ENCODE measurements around the gene LRRC17. TPM values are rescaled to one million over a fixed set of nuclear protein-coding genes. Genes with fewer than 3 reads are reported as not detected.

LRRC17 gene
- total and polyA plus RNA-seq, 9 of the 15 experiments (the other 6 are each of a cell fraction or from before 2014, with no cell fraction given): 0.03 to 0.18 (median 0.12) TPM; not detected in 5

DNA sequence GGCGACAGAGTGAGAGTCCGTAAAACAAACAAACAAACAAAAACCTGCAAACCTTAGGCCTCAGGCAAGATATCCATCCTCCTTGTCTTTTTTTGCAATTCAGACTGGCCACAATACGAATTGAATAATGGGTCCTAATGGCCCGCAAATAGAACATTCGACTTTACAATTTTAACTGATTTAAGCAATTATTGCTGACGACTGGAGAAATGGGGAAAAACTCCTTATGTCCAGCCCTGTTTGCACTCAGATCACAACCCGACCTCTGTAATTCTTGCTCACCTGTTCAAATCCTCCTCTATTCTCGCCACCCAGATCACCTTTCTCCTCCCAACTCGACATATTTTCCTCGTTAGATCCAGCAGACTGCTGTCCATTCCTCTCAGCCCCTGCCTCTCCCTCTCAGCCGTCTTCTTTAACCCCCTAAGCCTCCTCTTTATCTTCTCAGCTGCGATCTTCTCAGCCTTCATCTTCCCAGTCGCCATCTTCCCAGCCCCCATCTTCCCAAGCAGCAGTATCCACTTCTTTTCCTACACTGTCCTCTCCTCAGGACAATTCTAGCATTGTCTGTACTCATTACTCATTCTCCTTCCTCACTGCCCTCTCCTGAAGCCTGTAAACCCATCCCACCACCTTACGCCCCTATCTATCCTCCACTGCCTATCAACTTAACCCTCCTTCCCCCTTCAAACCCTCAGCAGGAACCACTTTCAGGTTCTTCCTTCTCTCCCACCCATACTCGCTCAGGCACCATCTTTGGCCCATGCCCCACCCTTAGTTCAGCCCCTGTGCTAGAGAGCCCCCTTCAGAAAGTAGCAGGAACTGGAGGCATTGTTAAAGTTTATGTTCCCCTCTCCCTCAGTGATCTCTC, 61.8 kb downstream of the LRRC17 start (continued):
- TF ChIP-seq POLR2G (IDR thresholded peaks at IDR 0.05; ENCODE audit: low read depth, low read length): 0 out of 2 replicates have a peak, but pooled peaks have one; percentile 20
- TF ChIP-seq NR2C1 (IDR thresholded peaks at IDR 0.05): peak; percentile 23; the same call in 1 of the 2 replicates
- TF ChIP-seq NR2C1 (tag; IDR thresholded peaks at IDR 0.05): no peak
- TF ChIP-seq NFIC (IDR thresholded peaks at IDR 0.05): peak; percentile 63
- no peak for TF ChIP-seq U2AF1 (optimal IDR thresholded peaks at IDR 0.05; ENCODE audit: low read depth, low read length)
- TF ChIP-seq CCAR2 (IDR thresholded peaks at IDR 0.05; ENCODE audit: low read depth, low read length): no peak
- TF ChIP-seq, protein P1, sequence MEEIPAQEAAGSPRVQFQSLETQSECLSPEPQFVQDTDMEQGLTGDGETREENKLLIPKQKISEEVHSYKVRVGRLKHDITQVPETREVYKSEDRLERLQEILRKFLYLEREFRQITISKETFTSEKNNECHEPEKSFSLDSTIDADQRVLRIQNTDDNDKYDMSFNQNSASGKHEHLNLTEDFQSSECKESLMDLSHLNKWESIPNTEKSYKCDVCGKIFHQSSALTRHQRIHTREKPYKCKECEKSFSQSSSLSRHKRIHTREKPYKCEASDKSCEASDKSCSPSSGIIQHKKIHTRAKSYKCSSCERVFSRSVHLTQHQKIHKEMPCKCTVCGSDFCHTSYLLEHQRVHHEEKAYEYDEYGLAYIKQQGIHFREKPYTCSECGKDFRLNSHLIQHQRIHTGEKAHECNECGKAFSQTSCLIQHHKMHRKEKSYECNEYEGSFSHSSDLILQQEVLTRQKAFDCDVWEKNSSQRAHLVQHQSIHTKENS (CRISPR knock-in tag; IDR thresholded peaks at IDR 0.05): no peak
- TF ChIP-seq XRCC3 (IDR thresholded peaks at IDR 0.05): no peak
- no peak for TF ChIP-seq ZNF354B (CRISPR knock-in tag; IDR thresholded peaks at IDR 0.05)
- 0 out of 2 replicates have a peak, but pooled peaks have one; percentile 13 for TF ChIP-seq KAT8 (IDR thresholded peaks at IDR 0.05; ENCODE audit: low read depth)
- TF ChIP-seq, protein P2, sequence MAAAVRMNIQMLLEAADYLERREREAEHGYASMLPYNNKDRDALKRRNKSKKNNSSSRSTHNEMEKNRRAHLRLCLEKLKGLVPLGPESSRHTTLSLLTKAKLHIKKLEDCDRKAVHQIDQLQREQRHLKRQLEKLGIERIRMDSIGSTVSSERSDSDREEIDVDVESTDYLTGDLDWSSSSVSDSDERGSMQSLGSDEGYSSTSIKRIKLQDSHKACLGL (CRISPR knock-in tag; IDR thresholded peaks at IDR 0.05; ENCODE audit: borderline replicate concordance, poor library complexity, severe bottlenecking): no peak
- TF ChIP-seq LARP7 (IDR thresholded peaks at IDR 0.05): peak; percentile 98
- no peak for TF ChIP-seq NUFIP1 (IDR thresholded peaks at IDR 0.05; ENCODE audit: partially characterized antibody)
- TF ChIP-seq, protein P3, sequence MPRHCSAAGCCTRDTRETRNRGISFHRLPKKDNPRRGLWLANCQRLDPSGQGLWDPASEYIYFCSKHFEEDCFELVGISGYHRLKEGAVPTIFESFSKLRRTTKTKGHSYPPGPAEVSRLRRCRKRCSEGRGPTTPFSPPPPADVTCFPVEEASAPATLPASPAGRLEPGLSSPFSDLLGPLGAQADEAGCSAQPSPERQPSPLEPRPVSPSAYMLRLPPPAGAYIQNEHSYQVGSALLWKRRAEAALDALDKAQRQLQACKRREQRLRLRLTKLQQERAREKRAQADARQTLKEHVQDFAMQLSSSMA (CRISPR knock-in tag; IDR thresholded peaks at IDR 0.05): no peak
- peak; percentile 85; the same call in 1 of the 2 replicates for TF ChIP-seq OTX1 (CRISPR knock-in tag; IDR thresholded peaks at IDR 0.05)
- peak; percentile 65; the same call in 1 of the 2 replicates for TF ChIP-seq POLR2A (conservative IDR thresholded peaks at IDR 0.05)
